MCF 10A (cell line): ENCODE measurements around the gene SLC1A4. TPM values are rescaled to one million over a fixed set of nuclear protein-coding genes. Genes with fewer than 3 reads are reported as not detected.

Source experiments
- BruUV-seq: library from RNA; stranded (reverse); fragments of 400-500 nt; replicated peaks from 2 replicates; lab custom pipeline; 2021; lab: Mats Ljungman, UMichigan
- CTCF ChIA-PET: fragments of 300-600 bp; sonication (Branson Sonifier 250); formaldehyde crosslinking; extraction: SDS; loops from one replicate; lab custom pipeline; 2021; ENCODE audit warnings: antibody characterized with exemption, inconsistent platforms; lab: Yijun Ruan, JAX
- POLR2A ChIA-PET: fragments of 300-600, 350-650 bp; sonication (Branson Sonifier 250); formaldehyde crosslinking; extraction: SDS; loops from one replicate; lab custom pipeline; 2020; ENCODE audit warnings: antibody characterized with exemption, inconsistent platforms; lab: Yijun Ruan, JAX
- DNase-seq: peaks from one replicate; pipeline ENCODE4 v3.0.0-alpha.2; 2018; ENCODE audit not compliant: unreplicated experiment
- H3K27ac Mint-ChIP-seq: one replicate; pipeline ENCODE4 v1.8.0; 2022; ENCODE audit warnings: mild to moderate bottlenecking, low read depth, mixed read lengths; ENCODE audit not compliant: unreplicated experiment
- H3K27me3 Mint-ChIP-seq: one replicate; pipeline ENCODE4 v1.8.0; 2022; ENCODE audit warnings: mixed read lengths; ENCODE audit not compliant: insufficient read depth, unreplicated experiment
- H3K36me3 Mint-ChIP-seq: one replicate; pipeline ENCODE4 v1.8.0; 2022; ENCODE audit warnings: mild to moderate bottlenecking, moderate library complexity, mixed read lengths; ENCODE audit not compliant: insufficient read depth, unreplicated experiment
- H3K4me1 Mint-ChIP-seq: one replicate; pipeline ENCODE4 v1.8.0; 2022; ENCODE audit warnings: mixed read lengths; ENCODE audit not compliant: insufficient read depth, unreplicated experiment
- H3K4me3 Mint-ChIP-seq: one replicate; pipeline ENCODE4 v1.8.0; 2022; ENCODE audit warnings: mild to moderate bottlenecking, moderate library complexity, mixed read lengths; ENCODE audit not compliant: unreplicated experiment
- H3K9me3 Mint-ChIP-seq: one replicate; pipeline ENCODE4 v1.8.0; 2022; ENCODE audit warnings: mixed read lengths; ENCODE audit not compliant: unreplicated experiment
- intact Hi-C: fragments of 100-400 bp; cut with micrococcal nuclease; formaldehyde crosslinking; loops from 2 replicates; pipeline ENCODE4 v1.14.1; 2022
- total RNA-seq: library from RNA; stranded (reverse); gene quantifications from 2 replicates; pipeline ENCODE4 v1.2.3, GENCODE V29; 2022
- TF ChIP-seq, protein P1 (sequence below): fragments of 200-600 bp; IDR thresholded peaks from one replicate; pipeline ENCODE4 v1.8.0; 2022; ENCODE audit warnings: antibody characterized with exemption, mild to moderate bottlenecking; ENCODE audit not compliant: unreplicated experiment

SLC1A4 gene
- total RNA-seq, 1 experiment from 2014 or later, result 36.0 TPM

DNA sequence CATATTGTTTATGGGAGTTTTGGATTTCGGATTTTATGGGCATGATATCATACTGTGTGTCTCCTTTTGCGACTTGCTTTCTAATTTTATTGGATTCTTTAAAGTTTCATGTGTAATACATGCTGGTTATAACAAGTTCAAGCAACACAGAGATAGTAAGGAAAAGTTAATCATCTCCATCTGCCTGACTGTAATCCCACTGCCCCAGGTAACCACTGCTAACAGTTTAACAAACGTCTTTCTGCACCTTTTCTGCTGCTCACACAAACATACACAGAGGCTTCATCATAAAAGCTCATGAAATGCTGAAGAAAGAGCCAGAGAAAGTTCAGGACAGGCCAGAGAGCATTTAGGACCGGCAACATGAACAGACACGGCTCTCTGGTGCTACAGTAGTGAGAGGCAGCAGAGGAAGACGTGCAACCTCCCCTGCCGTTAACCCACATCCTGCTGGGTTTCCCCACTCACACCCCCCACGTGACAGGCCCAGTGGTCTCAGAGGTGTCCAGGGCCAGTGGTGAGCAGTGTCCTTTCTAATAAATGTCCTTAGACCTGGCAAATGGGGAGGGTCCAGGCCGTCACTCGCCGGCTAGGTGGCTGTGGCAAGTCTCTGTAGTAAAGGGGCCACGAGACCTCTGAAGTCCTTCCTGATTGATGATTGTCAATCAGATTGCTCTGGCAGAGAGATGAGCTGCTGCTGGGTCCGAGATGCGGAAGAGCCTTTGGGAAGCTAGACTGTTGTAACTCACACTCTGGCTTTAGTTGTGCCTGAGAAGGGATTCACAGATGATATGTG is 43.0 kb upstream of the SLC1A4 start:
- POLR2A ChIA-PET, result no interaction called here
- peaks cover 25% of the 10 kb centered on the region for H3K4me1 Mint-ChIP-seq
- no TSS peak for BruUV-seq

DNA sequence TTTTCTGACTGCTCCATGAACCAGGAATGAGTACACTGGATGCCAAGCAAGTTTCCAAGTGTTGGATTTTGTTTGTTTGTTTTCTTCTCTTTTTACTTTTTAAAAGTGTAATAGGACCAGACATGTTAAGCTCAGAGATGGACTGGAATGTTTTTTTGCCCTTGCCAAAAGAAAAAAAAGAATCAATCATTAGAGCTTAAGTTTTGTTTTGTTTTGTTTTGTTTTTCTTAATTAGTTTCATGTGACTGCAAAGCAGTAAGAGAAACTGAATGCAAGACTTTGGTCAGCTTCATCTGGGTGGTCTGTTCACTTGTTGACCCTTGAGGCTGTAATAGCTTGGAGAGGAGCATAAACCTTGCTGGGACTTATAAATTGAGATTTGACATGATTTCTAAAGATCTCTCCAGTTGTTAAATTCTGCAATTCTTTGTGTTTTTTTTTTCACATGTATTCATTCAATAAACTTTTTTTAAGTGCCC is 42.4 kb upstream of the SLC1A4 start:
- H3K27me3 Mint-ChIP-seq, result no peaks in the 10 kb centered on the region
- POLR2A ChIA-PET, result no interaction called here
- BruUV-seq, result no TSS peak
- intact Hi-C loops, result no loop called here
- CTCF ChIA-PET, result interaction anchor here (0.6 kb wide), 1 partner anchor 41 kb away, joined by 5 read pairs; no protein-coding TSS in a partner anchor
- no peaks in the 10 kb centered on the region for H3K36me3 Mint-ChIP-seq
- H3K4me3 Mint-ChIP-seq, result no peak overlapping the region
- H3K4me1 Mint-ChIP-seq, result peaks cover 28% of the 10 kb centered on the region
- DNase-seq, result no peak
- H3K27ac Mint-ChIP-seq, result no peak overlapping the region
- H3K9me3 Mint-ChIP-seq, result no peaks in the 10 kb centered on the region
- TF ChIP-seq, protein P1, sequence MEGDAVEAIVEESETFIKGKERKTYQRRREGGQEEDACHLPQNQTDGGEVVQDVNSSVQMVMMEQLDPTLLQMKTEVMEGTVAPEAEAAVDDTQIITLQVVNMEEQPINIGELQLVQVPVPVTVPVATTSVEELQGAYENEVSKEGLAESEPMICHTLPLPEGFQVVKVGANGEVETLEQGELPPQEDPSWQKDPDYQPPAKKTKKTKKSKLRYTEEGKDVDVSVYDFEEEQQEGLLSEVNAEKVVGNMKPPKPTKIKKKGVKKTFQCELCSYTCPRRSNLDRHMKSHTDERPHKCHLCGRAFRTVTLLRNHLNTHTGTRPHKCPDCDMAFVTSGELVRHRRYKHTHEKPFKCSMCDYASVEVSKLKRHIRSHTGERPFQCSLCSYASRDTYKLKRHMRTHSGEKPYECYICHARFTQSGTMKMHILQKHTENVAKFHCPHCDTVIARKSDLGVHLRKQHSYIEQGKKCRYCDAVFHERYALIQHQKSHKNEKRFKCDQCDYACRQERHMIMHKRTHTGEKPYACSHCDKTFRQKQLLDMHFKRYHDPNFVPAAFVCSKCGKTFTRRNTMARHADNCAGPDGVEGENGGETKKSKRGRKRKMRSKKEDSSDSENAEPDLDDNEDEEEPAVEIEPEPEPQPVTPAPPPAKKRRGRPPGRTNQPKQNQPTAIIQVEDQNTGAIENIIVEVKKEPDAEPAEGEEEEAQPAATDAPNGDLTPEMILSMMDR, result no peak

More for the DNA sequence above, 43.0 kb upstream of the SLC1A4 start:
- CTCF ChIA-PET, result interaction anchor here (0.6 to 1.1 kb wide), 2 partner anchors 33 to 41 kb away, joined by 3 to 5 read pairs; no protein-coding TSS in a partner anchor
- Mint-ChIP-seq H3K36me3 (no peaks in the 10 kb centered on the region), H3K4me3 (no peak overlapping the region), H3K27ac (no peak overlapping the region), H3K9me3 (no peaks in the 10 kb centered on the region), H3K27me3 (no peaks in the 10 kb centered on the region)
- no peak for DNase-seq
- TF ChIP-seq, protein P1, result no peak
- intact Hi-C loops, result no loop called here

DNA sequence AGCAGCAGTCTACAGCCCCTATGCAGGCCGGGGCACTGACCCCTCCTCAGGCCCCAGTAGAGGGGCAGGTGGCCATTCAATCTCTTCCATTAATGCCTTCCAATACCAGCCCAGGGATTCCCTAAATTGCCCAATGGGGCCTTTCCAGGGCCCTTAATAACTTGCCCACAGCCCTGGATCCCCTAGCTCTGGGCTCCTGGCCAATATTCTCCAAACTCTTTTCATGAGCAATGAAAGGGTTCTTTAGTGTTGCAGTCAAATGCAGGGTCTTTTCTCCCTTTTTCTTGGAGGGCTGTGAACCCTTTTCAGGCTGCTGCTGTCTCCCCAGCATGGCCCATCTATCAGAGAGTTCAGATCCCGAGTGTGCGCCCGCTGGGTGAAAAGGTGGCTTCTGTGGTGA is 41.3 kb upstream of the SLC1A4 start:
- Mint-ChIP-seq H3K9me3 (no peaks in the 10 kb centered on the region), H3K4me3 (no peak overlapping the region), H3K27me3 (no peaks in the 10 kb centered on the region), H3K36me3 (no peaks in the 10 kb centered on the region), H3K4me1 (peaks cover 33% of the 10 kb centered on the region), H3K27ac (no peak overlapping the region)
- no TSS peak for BruUV-seq
- no peak for DNase-seq
- ChIA-PET CTCF (no interaction called here), POLR2A (interaction anchor here (0.6 kb wide), 1 partner anchor 62 kb away, joined by 3 read pairs; no protein-coding TSS in a partner anchor)
- intact Hi-C loops, result no loop called here
- TF ChIP-seq, protein P1, result no peak
